HEK293 (cell line): ENCODE data around the gene CDH7.

Experiments
- CTCF ChIA-PET: fragments of 350-600 bp; formaldehyde crosslinking; extraction: SDS; loops from one replicate; lab custom pipeline; 2021; ENCODE audit warnings: antibody characterized with exemption; lab: Yijun Ruan, JAX
- POLR2A ChIA-PET: fragments of 300-600 bp; formaldehyde crosslinking; extraction: SDS; loops from one replicate; lab custom pipeline; 2020; ENCODE audit warnings: antibody characterized with exemption, inconsistent platforms; lab: Yijun Ruan, JAX
- H3K27ac ChIP-seq: fragments of 200-500 bp; sonication (Bioruptor generic); 2 replicates; pipeline ENCODE4 v1.5.1; 2014; ENCODE audit warnings: low read depth, low read length, control low read depth, inconsistent platforms; ENCODE audit errors: extremely low read depth
- H3K36me3 ChIP-seq, 2 experiments: fragments of 200-500 bp in 1 of 2; sonication (Bioruptor generic) in 1 of 2; 1 replicate in 1 of 2; 2 replicates in 1 of 2; pipeline ENCODE4 v1.5.1; 2014 to 2017; ENCODE audit warnings: inconsistent platforms in 2 of 2, low read length in 2 of 2; ENCODE audit not compliant: control insufficient read depth in 2 of 2, insufficient read depth in 1 of 2
- H3K4me1 ChIP-seq: fragments of 200-500 bp; sonication (Bioruptor generic); 2 replicates; pipeline ENCODE4 v1.5.1; 2014; ENCODE audit warnings: mild to moderate bottlenecking, low read length, inconsistent platforms; ENCODE audit not compliant: control insufficient read depth, insufficient read depth
- H3K4me3 ChIP-seq: 2 replicates; pipeline ENCODE4 v1.5.1; 2011; ENCODE audit warnings: low read depth, mild to moderate bottlenecking, control low read depth, low read length, moderate library complexity
- H3K9me3 ChIP-seq: fragments of 200-500 bp; sonication (Bioruptor generic); 2 replicates; pipeline ENCODE4 v1.5.1; 2014; ENCODE audit warnings: low read depth, low read length, inconsistent platforms; ENCODE audit not compliant: control insufficient read depth, insufficient read depth
- GFI1B ChIP-seq: fragments of 450-650 bp; formaldehyde crosslinking; IDR thresholded peaks from 2 replicates; pipeline ENCODE4 v1.5.1; 2016; ENCODE audit warnings: missing biosample characterization, missing genetic modification characterization
- IKZF3 ChIP-seq: fragments of 450-650 bp; IDR thresholded peaks from 2 replicates; pipeline ENCODE4 v1.5.0; 2018; ENCODE audit warnings: missing biosample characterization, mild to moderate bottlenecking, missing genetic modification characterization, moderate library complexity
- KLF16 ChIP-seq: fragments of 450-650 bp; formaldehyde crosslinking; IDR thresholded peaks from 2 replicates; pipeline ENCODE4 v1.5.1; 2017; ENCODE audit warnings: missing biosample characterization, missing genetic modification characterization
- MEIS1 ChIP-seq: sonication (generic); formaldehyde crosslinking; IDR thresholded peaks from 2 replicates; pipeline ENCODE4 v1.8.1; 2022; ENCODE audit warnings: missing genetic modification reagents, mild to moderate bottlenecking, borderline replicate concordance
- PBX3 ChIP-seq: sonication (generic); formaldehyde crosslinking; IDR thresholded peaks from 2 replicates; pipeline ENCODE4 v1.8.1; 2022; ENCODE audit warnings: mild to moderate bottlenecking, moderate library complexity, missing genetic modification reagents
- SCRT1 ChIP-seq: fragments of 450-650 bp; formaldehyde crosslinking; IDR thresholded peaks from 2 replicates; pipeline ENCODE4 v1.5.1; 2016; ENCODE audit warnings: missing biosample characterization, missing genetic modification characterization, borderline replicate concordance
- SP2 ChIP-seq: fragments of 450-650 bp; formaldehyde crosslinking; IDR thresholded peaks from 2 replicates; pipeline ENCODE4 v1.5.1; 2016; ENCODE audit warnings: missing biosample characterization, missing genetic modification characterization
- TCF7L2 ChIP-seq: IDR thresholded peaks from 2 replicates; pipeline ENCODE4 v1.6.1; 2011; ENCODE audit warnings: low read depth, mild to moderate bottlenecking, inconsistent platforms, low read length, moderate library complexity, borderline replicate concordance
- ZBTB8A ChIP-seq: fragments of 450-650 bp; formaldehyde crosslinking; IDR thresholded peaks from 2 replicates; pipeline ENCODE4 v1.5.1; 2016; ENCODE audit warnings: missing biosample characterization, missing genetic modification characterization
- ZEB2 ChIP-seq: fragments of 450-650 bp; formaldehyde crosslinking; IDR thresholded peaks from 2 replicates; pipeline ENCODE4 v1.5.1; 2016; ENCODE audit warnings: missing biosample characterization, missing genetic modification characterization
- ZNF157 ChIP-seq: fragments of 450-650 bp; formaldehyde crosslinking; IDR thresholded peaks from 2 replicates; pipeline ENCODE4 v1.5.1; 2016; ENCODE audit warnings: missing biosample characterization, missing genetic modification characterization
- ZNF169 ChIP-seq: fragments of 450-650 bp; formaldehyde crosslinking; IDR thresholded peaks from 2 replicates; pipeline ENCODE4 v1.5.1; 2016; ENCODE audit warnings: missing biosample characterization, missing genetic modification characterization
- ZNF24 ChIP-seq: fragments of 450-650 bp; formaldehyde crosslinking; IDR thresholded peaks from 2 replicates; pipeline ENCODE4 v1.5.1; 2016; ENCODE audit warnings: missing biosample characterization, missing genetic modification characterization
- ZNF26 ChIP-seq: fragments of 450-650 bp; formaldehyde crosslinking; IDR thresholded peaks from 2 replicates; pipeline ENCODE4 v1.5.1; 2016; ENCODE audit warnings: missing biosample characterization, missing genetic modification characterization
- ZNF398 ChIP-seq: fragments of 450-650 bp; formaldehyde crosslinking; IDR thresholded peaks from 2 replicates; pipeline ENCODE4 v1.5.1; 2017; ENCODE audit warnings: missing biosample characterization, missing genetic modification characterization
- ZNF510 ChIP-seq: fragments of 450-650 bp; formaldehyde crosslinking; IDR thresholded peaks from 2 replicates; pipeline ENCODE4 v1.5.1; 2018; ENCODE audit warnings: mild to moderate bottlenecking, missing genetic modification characterization, missing biosample characterization; ENCODE audit not compliant: insufficient replicate concordance
- ZNF558 ChIP-seq: fragments of 450-650 bp; formaldehyde crosslinking; IDR thresholded peaks from 2 replicates; pipeline ENCODE4 v1.5.1; 2016; ENCODE audit warnings: missing biosample characterization, missing genetic modification characterization
- ZNF596 ChIP-seq: fragments of 450-650 bp; IDR thresholded peaks from 2 replicates; pipeline ENCODE4 v1.5.0; 2018; ENCODE audit warnings: missing biosample characterization, mild to moderate bottlenecking, missing genetic modification characterization, moderate library complexity
- ZNF664 ChIP-seq: fragments of 450-650 bp; formaldehyde crosslinking; IDR thresholded peaks from 2 replicates; pipeline ENCODE4 v1.5.1; 2016; ENCODE audit warnings: missing biosample characterization, missing genetic modification characterization
- ZNF701 ChIP-seq: fragments of 450-650 bp; formaldehyde crosslinking; IDR thresholded peaks from 2 replicates; pipeline ENCODE4 v1.5.1; 2016; ENCODE audit warnings: missing biosample characterization, missing genetic modification characterization
- TF ChIP-seq, protein P1 (sequence below): fragments of 450-650 bp; formaldehyde crosslinking; IDR thresholded peaks from 2 replicates; pipeline ENCODE4 v1.5.0; 2017; ENCODE audit warnings: missing biosample characterization, missing genetic modification characterization, borderline replicate concordance
- TF ChIP-seq, protein P2 (sequence below): fragments of 450-650 bp; formaldehyde crosslinking; IDR thresholded peaks from 2 replicates; pipeline ENCODE4 v1.5.1; 2016; ENCODE audit warnings: missing biosample characterization, missing genetic modification characterization

CDH7 gene

GRCh38 chr18:65859075-65859474 lies 108.3 kb downstream of the CDH7 start:
- CTCF ChIA-PET, result no interaction called here
- H3K9me3 ChIP-seq, result no peaks in the 10 kb centered on the region
- TF ChIP-seq ZNF510 (tag by site-specific recombination) (no peak), ZNF157 (tag by site-specific recombination) (no peak), MEIS1 (CRISPR knock-in tag) (no peak), ZNF701 (tag by site-specific recombination) (no peak)
- TF ChIP-seq, protein P1, sequence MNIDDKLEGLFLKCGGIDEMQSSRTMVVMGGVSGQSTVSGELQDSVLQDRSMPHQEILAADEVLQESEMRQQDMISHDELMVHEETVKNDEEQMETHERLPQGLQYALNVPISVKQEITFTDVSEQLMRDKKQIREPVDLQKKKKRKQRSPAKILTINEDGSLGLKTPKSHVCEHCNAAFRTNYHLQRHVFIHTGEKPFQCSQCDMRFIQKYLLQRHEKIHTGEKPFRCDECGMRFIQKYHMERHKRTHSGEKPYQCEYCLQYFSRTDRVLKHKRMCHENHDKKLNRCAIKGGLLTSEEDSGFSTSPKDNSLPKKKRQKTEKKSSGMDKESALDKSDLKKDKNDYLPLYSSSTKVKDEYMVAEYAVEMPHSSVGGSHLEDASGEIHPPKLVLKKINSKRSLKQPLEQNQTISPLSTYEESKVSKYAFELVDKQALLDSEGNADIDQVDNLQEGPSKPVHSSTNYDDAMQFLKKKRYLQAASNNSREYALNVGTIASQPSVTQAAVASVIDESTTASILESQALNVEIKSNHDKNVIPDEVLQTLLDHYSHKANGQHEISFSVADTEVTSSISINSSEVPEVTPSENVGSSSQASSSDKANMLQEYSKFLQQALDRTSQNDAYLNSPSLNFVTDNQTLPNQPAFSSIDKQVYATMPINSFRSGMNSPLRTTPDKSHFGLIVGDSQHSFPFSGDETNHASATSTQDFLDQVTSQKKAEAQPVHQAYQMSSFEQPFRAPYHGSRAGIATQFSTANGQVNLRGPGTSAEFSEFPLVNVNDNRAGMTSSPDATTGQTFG (tag by site-specific recombination), result no peak
- TF ChIP-seq, all 188 proteins: peak for 0
- POLR2A ChIA-PET, result no interaction called here
- Histone ChIP-seq H3K27ac (no peak overlapping the region), H3K36me3 (peaks cover 4 to 9% of the 10 kb centered on the region in 2 experiments), H3K4me1 (no peaks in the 10 kb centered on the region), H3K4me3 (no peak overlapping the region)

DNA sequence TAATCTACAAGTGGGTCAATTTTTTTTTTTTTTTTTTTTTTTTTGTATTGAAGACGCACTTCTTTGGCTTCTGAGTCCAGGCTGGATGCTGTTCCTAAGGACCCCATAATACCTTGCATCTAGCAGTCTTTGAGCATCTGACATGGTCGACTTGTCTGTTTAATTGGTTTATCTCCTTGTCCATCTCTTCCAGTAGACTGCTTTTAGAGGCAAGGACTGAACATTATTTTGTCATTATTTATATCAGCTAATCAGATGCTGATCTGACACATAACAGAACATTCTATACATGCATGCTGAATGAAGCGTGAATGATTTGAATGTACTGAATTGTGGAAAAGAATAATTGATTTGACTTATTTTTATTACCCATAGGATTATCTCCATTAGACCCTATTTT lies 118.7 kb downstream of the CDH7 start:
- Histone ChIP-seq H3K4me3 (no peak overlapping the region), H3K9me3 (no peaks in the 10 kb centered on the region), H3K36me3 (no peaks in the 10 kb centered on the region), H3K4me1 (no peaks in the 10 kb centered on the region), H3K27ac (no peak overlapping the region)
- POLR2A ChIA-PET, result no interaction called here
- CTCF ChIA-PET, result no interaction called here
- TF ChIP-seq IKZF3 (tag by site-specific recombination) (no peak), ZNF398 (tag by site-specific recombination) (no peak), ZNF596 (tag by site-specific recombination) (no peak), ZNF558 (tag by site-specific recombination) (no peak), PBX3 (CRISPR knock-in tag) (no peak), ZEB2 (no peak), KLF16 (tag by site-specific recombination) (no peak), ZNF26 (no peak), SCRT1 (tag by site-specific recombination) (no peak), ZNF510 (tag by site-specific recombination) (no peak), ZNF24 (tag by site-specific recombination) (no peak), ZNF664 (no peak), SP2 (tag by site-specific recombination) (no peak), GFI1B (no peak), TCF7L2 (no peak), ZBTB8A (no peak), ZNF169 (tag by site-specific recombination) (no peak)
- TF ChIP-seq, protein P2, sequence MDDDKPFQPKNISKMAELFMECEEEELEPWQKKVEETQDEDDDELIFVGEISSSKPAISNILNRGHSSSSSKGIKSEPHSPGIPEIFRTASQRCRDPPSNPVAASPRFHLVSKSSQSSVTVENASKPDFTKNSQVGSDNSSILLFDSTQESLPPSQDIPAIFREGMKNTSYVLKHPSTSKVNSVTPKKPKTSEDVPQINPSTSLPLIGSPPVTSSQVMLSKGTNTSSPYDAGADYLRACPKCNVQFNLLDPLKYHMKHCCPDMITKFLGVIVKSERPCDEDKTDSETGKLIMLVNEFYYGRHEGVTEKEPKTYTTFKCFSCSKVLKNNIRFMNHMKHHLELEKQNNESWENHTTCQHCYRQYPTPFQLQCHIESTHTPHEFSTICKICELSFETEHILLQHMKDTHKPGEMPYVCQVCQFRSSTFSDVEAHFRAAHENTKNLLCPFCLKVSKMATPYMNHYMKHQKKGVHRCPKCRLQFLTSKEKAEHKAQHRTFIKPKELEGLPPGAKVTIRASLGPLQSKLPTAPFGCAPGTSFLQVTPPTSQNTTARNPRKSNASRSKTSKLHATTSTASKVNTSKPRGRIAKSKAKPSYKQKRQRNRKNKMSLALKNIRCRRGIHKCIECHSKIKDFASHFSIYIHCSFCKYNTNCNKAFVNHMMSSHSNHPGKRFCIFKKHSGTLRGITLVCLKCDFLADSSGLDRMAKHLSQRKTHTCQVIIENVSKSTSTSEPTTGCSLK (tag by site-specific recombination), result no peak
